GM10248 (cell line): ENCODE data around the gene MSH3.
"Not testable (repeated sequence)": the region's sequence is repeated elsewhere in the genome, so short reads cannot be mapped to it uniquely, and the experiment has no call there.

Experiments
- CTCF ChIA-PET: fragments of 300-600 bp; sonication (Branson Sonifier 250); formaldehyde crosslinking; extraction: SDS; loops from one replicate; lab custom pipeline; 2021; ENCODE audit warnings: antibody characterized with exemption; lab: Yijun Ruan, JAX
- POLR2A ChIA-PET: fragments of 350-650 bp; sonication (Branson Sonifier 250); formaldehyde crosslinking; extraction: SDS; loops from one replicate; lab custom pipeline; 2020; ENCODE audit warnings: antibody characterized with exemption; lab: Yijun Ruan, JAX
- DNase-seq: peaks from one replicate; pipeline ENCODE4 v3.0.0; 2012; ENCODE audit errors: extremely low spot score
- TF ChIP-seq, protein P1 (sequence below): IDR thresholded peaks from 2 replicates; pipeline ENCODE4 v1.5.1; 2012; ENCODE audit warnings: mild to moderate bottlenecking, low read depth; ENCODE audit errors: extremely low read depth, missing control alignments, control extremely low read depth

MSH3 gene

DNA sequence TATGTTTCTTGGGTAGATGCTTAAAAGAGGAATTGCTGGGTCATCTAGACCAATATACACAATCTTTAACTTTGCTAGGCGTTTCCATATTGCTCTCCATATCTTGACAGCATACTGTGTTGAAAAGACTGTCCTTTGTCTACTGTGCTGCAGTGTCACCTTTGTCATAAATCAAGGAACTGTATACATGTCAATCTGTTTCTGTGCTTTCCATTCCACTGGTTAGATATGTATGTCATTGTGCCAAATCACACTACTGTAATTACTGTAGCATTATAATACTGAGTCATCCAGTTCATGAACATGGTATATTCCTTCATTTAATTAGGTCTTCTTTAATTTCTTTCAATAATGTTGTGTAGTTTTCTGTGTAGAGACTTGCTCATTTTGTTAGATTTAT is 156.0 kb downstream of the MSH3 start:
- CTCF ChIA-PET = no interaction called here
- no peak for DNase-seq
- TF ChIP-seq, protein P1, sequence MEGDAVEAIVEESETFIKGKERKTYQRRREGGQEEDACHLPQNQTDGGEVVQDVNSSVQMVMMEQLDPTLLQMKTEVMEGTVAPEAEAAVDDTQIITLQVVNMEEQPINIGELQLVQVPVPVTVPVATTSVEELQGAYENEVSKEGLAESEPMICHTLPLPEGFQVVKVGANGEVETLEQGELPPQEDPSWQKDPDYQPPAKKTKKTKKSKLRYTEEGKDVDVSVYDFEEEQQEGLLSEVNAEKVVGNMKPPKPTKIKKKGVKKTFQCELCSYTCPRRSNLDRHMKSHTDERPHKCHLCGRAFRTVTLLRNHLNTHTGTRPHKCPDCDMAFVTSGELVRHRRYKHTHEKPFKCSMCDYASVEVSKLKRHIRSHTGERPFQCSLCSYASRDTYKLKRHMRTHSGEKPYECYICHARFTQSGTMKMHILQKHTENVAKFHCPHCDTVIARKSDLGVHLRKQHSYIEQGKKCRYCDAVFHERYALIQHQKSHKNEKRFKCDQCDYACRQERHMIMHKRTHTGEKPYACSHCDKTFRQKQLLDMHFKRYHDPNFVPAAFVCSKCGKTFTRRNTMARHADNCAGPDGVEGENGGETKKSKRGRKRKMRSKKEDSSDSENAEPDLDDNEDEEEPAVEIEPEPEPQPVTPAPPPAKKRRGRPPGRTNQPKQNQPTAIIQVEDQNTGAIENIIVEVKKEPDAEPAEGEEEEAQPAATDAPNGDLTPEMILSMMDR = no peak
- POLR2A ChIA-PET = no interaction called here

DNA sequence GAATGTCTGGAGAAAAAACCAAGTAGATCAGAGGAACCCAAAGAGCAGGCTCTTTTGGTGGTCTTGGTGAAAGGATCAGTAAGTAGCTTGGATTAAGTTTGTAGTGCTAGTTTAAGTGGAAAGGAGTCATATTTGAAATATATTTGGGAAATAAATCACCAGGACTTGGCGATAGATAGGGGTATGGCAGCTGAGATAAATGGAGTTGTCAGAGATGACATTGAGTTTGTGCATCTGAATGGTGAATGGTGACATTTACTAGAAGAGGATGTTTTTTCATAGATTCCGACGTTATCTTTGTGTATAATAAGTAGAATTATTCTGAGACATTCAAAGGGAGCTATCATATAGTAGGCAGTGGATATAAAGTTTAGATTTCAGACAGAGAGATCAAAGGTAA is 162.1 kb downstream of the MSH3 start:
- no peak for DNase-seq
- POLR2A ChIA-PET = no interaction called here
- TF ChIP-seq, protein P1 = no peak
- CTCF ChIA-PET = interaction anchor here (1.0 to 1.4 kb wide), 2 partner anchors 12 to 378 kb away, joined by 3 read pairs; no protein-coding TSS in a partner anchor

DNA sequence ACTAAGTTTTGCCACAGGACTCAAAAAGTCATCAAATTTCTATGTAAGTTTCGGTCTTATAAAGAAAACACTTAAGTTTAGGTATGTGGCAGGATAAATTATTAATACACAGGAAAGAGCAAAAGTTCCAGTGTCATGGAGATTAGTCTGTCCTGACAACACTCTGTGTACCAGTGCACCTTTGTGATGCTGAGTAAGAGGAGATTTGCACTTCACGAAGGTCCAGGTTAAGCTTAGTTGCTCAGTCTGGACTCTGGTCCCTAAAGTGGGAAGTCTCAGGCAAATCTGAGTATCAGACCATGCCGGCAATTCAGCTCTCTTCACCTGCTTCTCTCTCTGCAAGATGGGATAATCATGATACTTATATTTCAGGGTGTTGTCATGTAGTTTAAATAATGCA is 166.2 kb downstream of the MSH3 start:
- no peak for DNase-seq
- ChIA-PET POLR2A (no interaction called here), CTCF (interaction anchor here (1.9 kb wide), 1 partner anchor 21 kb away, joined by 6 read pairs; no protein-coding TSS in a partner anchor)
- TF ChIP-seq, protein P1 = no peak

- no peak for DNase-seq
- TF ChIP-seq, protein P1 = no peak
- ChIA-PET CTCF (no interaction called here), POLR2A (no interaction called here)
Measured at GRCh38 chr5:80822640-80823039, 168.2 kb downstream of the MSH3 start.

- DNase-seq, POLR2A ChIA-PET, CTCF ChIA-PET: not testable (repeated sequence)
Measured at GRCh38 chr5:80824159-80824558, 169.7 kb downstream of the MSH3 start.

GRCh38 chr5:80825786-80826460 is 171.5 kb downstream of the MSH3 start:
- TF ChIP-seq, protein P1 = no peak
- DNase-seq = no peak
- CTCF ChIA-PET = interaction anchor here (0.8 kb wide), 1 partner anchor 12 kb away, joined by 4 read pairs; no protein-coding TSS in a partner anchor
- POLR2A ChIA-PET = no interaction called here

DNA sequence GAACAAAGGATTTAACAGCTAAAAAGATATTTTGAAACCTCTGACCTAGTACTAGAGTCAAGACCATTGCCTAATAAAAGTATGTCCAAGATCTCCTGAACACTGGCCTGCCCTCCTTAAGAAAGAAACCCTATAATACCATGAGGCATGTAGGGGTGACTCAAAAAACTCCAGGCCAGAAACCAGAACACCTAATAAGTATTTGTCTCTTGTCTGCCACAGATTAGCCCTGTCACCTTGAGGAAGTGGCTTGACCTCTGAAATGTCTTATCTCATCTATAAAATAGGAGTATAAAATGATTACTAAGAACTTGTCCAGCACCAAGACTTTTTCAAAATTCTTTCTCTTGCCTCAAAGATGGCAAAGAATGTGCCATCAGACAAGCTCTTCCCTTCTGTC is 180.3 kb downstream of the MSH3 start:
- ChIA-PET CTCF (no interaction called here), POLR2A (no interaction called here)
- DNase-seq = no peak
- TF ChIP-seq, protein P1 = no peak
